NCI-H2107 (cell line): ENCODE data around the gene ULK4.
"Not testable (repeated sequence)": the region's sequence is repeated elsewhere in the genome, so short reads cannot be mapped to it uniquely, and the experiment has no call there.

ENCODE experiments used
- DNase-seq: peaks from one replicate; lab custom pipeline; 2025; lab: John Stamatoyannopoulos, UW

The ULK4 gene

GRCh38 chr3:41867533-41867932 is 94.4 kb downstream of the ULK4 start:
- no peak for DNase-seq

- no peak for DNase-seq
Observed at GRCh38 chr3:41866298-41866697, 95.6 kb downstream of the ULK4 start.

- DNase-seq: no peak
Observed at GRCh38 chr3:41863024-41863423, 98.9 kb downstream of the ULK4 start.

- DNase-seq: not testable (repeated sequence)
Observed at GRCh38 chr3:41860489-41860888, 101.4 kb downstream of the ULK4 start.

- DNase-seq: no peak
Observed at GRCh38 chr3:41854956-41855355, 106.9 kb downstream of the ULK4 start.

GRCh38 chr3:41853540-41854196 is 108.2 kb downstream of the ULK4 start:
- no peak for DNase-seq

- no peak for DNase-seq
Observed at GRCh38 chr3:41848753-41849574, 112.9 kb downstream of the ULK4 start.

- no peak for DNase-seq
Observed at GRCh38 chr3:41847679-41848078, 114.2 kb downstream of the ULK4 start.

- DNase-seq: no peak
Observed at GRCh38 chr3:41846850-41847249, 115.1 kb downstream of the ULK4 start.

- no peak for DNase-seq
Observed at GRCh38 chr3:41845826-41846225, 116.1 kb downstream of the ULK4 start.

- not testable (repeated sequence) for DNase-seq
Observed at GRCh38 chr3:41844256-41844655, 117.6 kb downstream of the ULK4 start.

GRCh38 chr3:41840936-41841668 is 120.8 kb downstream of the ULK4 start:
- DNase-seq: not testable (repeated sequence)

GRCh38 chr3:41836360-41837134 is 125.4 kb downstream of the ULK4 start:
- no peak for DNase-seq

- DNase-seq: no peak
Observed at GRCh38 chr3:41833628-41834027, 128.3 kb downstream of the ULK4 start.

- no peak for DNase-seq
Observed at GRCh38 chr3:41819236-41819635, 142.7 kb downstream of the ULK4 start.

- DNase-seq: no peak
Observed at GRCh38 chr3:41808618-41809017, 153.3 kb downstream of the ULK4 start.

- no peak for DNase-seq
Observed at GRCh38 chr3:41808152-41808551, 153.8 kb downstream of the ULK4 start.

GRCh38 chr3:41794748-41795589 is 166.9 kb downstream of the ULK4 start:
- no peak for DNase-seq

- DNase-seq: no peak
Observed at GRCh38 chr3:41792806-41793205, 169.1 kb downstream of the ULK4 start.

- no peak for DNase-seq
Observed at GRCh38 chr3:41769106-41769505, 192.8 kb downstream of the ULK4 start.

GRCh38 chr3:41768363-41768762 is 193.5 kb downstream of the ULK4 start:
- no peak for DNase-seq
